Pancreas (tissue), 10 donors: ENCODE measurements around the gene WDR86. TPM values are rescaled to one million over a fixed set of nuclear protein-coding genes. Genes with fewer than 3 reads are reported as not detected.
A peak's percentile ranks its signal among the peaks of the same experiment; 100 is the strongest.

Experiments
- ATAC-seq, 4 donors: fragments of 200-7000 bp; cut with Tn5 transposase; one replicate each; pipeline versions ENCODE4 v1.8.0 to v1.9.1; 2020; ENCODE audit warnings: mild to moderate bottlenecking in 4 of 4, moderate library complexity in 4 of 4
- DNase-seq, 6 donors: peaks; one replicate each; pipeline ENCODE4 v3.0.0-alpha.2; 2020
- FAIRE-seq: peaks from 2 replicates; lab custom pipeline; 2012; peaks lifted over from hg19 to GRCh38; lab: Jason Lieb, UNC
- H3K27ac ChIP-seq, 4 donors: fragments of 200-600 bp; sonication (generic); 1 replicate in 3 of 4; 2 replicates in 1 of 4; pipeline versions ENCODE4 v1.5.0 to v1.8.0; 2020
- H3K27me3 ChIP-seq, 4 donors: fragments of 200-600 bp; one replicate each; pipeline ENCODE4 v1.8.0; 2021
- H3K36me3 ChIP-seq, 3 donors: fragments of 200-600 bp; sonication (generic) in 1 of 3; one replicate each; pipeline versions ENCODE4 v1.5.0 to v1.8.0; 2020 to 2021
- H3K4me1 ChIP-seq, 3 donors: fragments of 200-600 bp; one replicate each; pipeline ENCODE4 v1.8.0; 2021
- H3K4me3 ChIP-seq, 4 donors: fragments of 200-600 bp; sonication (generic) in 2 of 4; one replicate each; pipeline versions ENCODE4 v1.5.0 to v1.8.0; 2020 to 2021
- H3K9me3 ChIP-seq, 4 donors: fragments of 200-600 bp; one replicate each; pipeline ENCODE4 v1.8.0; 2021
- CTCF ChIP-seq, 4 donors: fragments of 200-600 bp; sonication (generic) in 3 of 4; IDR thresholded peaks; one replicate each; pipeline versions ENCODE4 v1.5.0 to v1.8.0; 2021; ENCODE audit warnings: antibody characterized with exemption in 4 of 4
- WGBS, 2 donors: extraction: QIAGEN DNeasy Blood & Tissue Kit; methylation state at CpG; one replicate each; pipeline ENCODE4 v1.1.7; 2013; 5-methylcytosine and 5-hydroxymethylcytosine counted together
- intact Hi-C, 3 donors: fragments of 100-400 bp; cut with DNase I; formaldehyde crosslinking; loops; one replicate each; pipeline versions ENCODE4 v1.11.1 to v1.14.2; 2022
- polyA plus RNA-seq, 2 donors: library from polyadenylated mRNA; stranded (reverse); fragments of 200-250 nt; gene quantifications; one replicate each; pipeline ENCODE4 v1.2.3, GENCODE V29; 2013
- total RNA-seq, 6 donors: library from RNA; stranded (reverse); fragmentation: NEBNext Ultra II Directional in 4 of 6; extraction: Animal tissue kit (Norgen Biotek cat#: 25700) in 4 of 6; gene quantifications; one replicate each; pipeline versions ENCODE4 v1.2.1 to v1.2.4, GENCODE V29; 2021 to 2023
- donor health status: healthy with polysubstance abuse.
- donor health status: DM: no; HTN: no; CAD: no; lungs with moderate emphysema.
- donor health status: DM: no; HTN: no; CAD: no.
- donor health status: control.
- donor health status: control.
- donor health status: Bipolar disorder and iron deficiency.
- donor health status: DM: yes; HTN: yes; CAD: no.
- donor health status: DM: no; HTN: no; CAD: no.
- donor health status: DM: no; HTN: no; CAD: no.
- donor health status: DM: yes; HTN: yes; CAD: no.

WDR86 gene
- total and polyA plus RNA-seq, 8 donors: 0.28 to 1.7 (median 1.0) TPM

- no peaks in the 10 kb centered on the region for H3K9me3 ChIP-seq
- DNase-seq (peak in 1 of 6 donors; percentile 24), FAIRE-seq (no peak), ATAC-seq (peak in 2 of 4 donors; percentile 25 to 30)
- no peak overlapping the region for H3K4me3 ChIP-seq
- WGBS, 2 donors: 61 to 66% methylated on average over 10 of the region's 10 CpGs
- peaks cover 0 to 7% (median 0%) of the 10 kb centered on the region in 4 donors for H3K27me3 ChIP-seq
- TF ChIP-seq CTCF (IDR thresholded peaks at IDR 0.05): no peak
- H3K36me3 ChIP-seq: no peaks in the 10 kb centered on the region
- H3K27ac ChIP-seq: no peak overlapping the region
- intact Hi-C loops: no loop called here
- no peaks in the 10 kb centered on the region for H3K4me1 ChIP-seq
These were observed 31.1 kb upstream of the WDR86 start for GRCh38 chr7:151440799-151441445.

GRCh38 chr7:151439855-151440798 is 30.3 kb upstream of the WDR86 start, which contains the start of gene CRYGN:
CRYGN (minus strand) TSS chr7:151440141; CDS start chr7:151439917, 224 bp downstream.
- Histone ChIP-seq H3K9me3 (no peaks in the 10 kb centered on the region), H3K27me3 (peaks cover 0 to 7% (median 0%) of the 10 kb centered on the region in 4 donors), H3K4me3 (peak within 1 kb of the TSS in 2 of 4 donors; percentile 3 to 24), H3K36me3 (no peaks in the 10 kb centered on the region), H3K4me1 (no peaks in the 10 kb centered on the region), H3K27ac (no peak within 1 kb of the TSS)
- WGBS, 2 donors: 22 to 26% methylated on average over 45 to 51 of the region's 51 CpGs
- FAIRE-seq (no peak), ATAC-seq (peak in 3 of 4 donors; percentile 19 to 26 (median 20)), DNase-seq (peak in 2 of 6 donors; percentile 56 to 60)
- no peak for TF ChIP-seq CTCF (IDR thresholded peaks at IDR 0.05)
- intact Hi-C loops: no loop called here

GRCh38 chr7:151438864-151439601 is 29.2 kb upstream of the WDR86 start:
- DNase-seq (peak in 1 of 6 donors; percentile 15), ATAC-seq (no peak), FAIRE-seq (no peak)
- H3K9me3 ChIP-seq: no peaks in the 10 kb centered on the region
- no peaks in the 10 kb centered on the region for H3K36me3 ChIP-seq
- H3K4me3 ChIP-seq: no peak overlapping the region
- H3K27ac ChIP-seq: no peak overlapping the region
- H3K4me1 ChIP-seq: no peaks in the 10 kb centered on the region
- peaks cover 0 to 7% (median 0%) of the 10 kb centered on the region in 4 donors for H3K27me3 ChIP-seq
- 86 to 91% methylated on average over 17 of the region's 17 CpGs for WGBS, 2 donors
- no peak for TF ChIP-seq CTCF (IDR thresholded peaks at IDR 0.05)
- intact Hi-C loops: no loop called here

DNA sequence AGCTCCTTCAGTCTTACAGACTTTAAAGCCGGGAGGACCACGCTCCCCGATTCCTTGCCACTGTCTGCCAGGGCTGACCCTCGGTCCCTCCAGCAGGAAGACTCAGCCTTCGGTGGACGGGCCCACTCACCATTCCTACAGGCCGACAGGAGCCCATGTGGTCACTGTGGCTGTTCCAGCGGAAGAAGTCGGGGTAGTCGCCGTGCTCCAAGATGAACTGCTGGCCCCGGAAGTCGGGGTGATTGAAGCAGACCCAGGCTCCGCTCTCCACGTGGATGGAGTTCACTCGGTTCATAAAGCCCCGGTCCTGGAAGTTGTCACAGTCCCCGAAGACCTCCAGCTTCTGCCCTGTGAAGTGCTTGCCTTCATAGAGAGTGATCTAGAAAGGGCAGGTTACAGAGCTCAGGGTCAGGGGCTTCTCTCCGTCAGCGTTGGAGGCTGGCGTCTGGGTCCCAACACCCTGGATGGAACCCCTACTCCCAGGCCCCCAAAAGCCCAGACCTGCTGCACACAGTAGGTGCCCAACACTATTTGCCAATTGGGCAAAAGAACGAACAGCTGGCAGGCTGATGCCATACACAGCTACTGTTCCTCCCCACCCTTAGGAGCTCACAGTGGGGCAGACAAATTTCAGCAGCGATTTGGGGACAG is 28.2 kb upstream of the WDR86 start:
- WGBS, 2 donors: 86 to 90% methylated on average over 23 of the region's 23 CpGs

More for the DNA sequence above, 28.2 kb upstream of the WDR86 start:
- TF ChIP-seq CTCF (IDR thresholded peaks at IDR 0.05): no peak
- DNase-seq (peak in 1 of 6 donors; percentile 41), FAIRE-seq (no peak), ATAC-seq (no peak)
- no peaks in the 10 kb centered on the region for H3K4me1 ChIP-seq
- peaks cover 0 to 7% (median 0%) of the 10 kb centered on the region in 4 donors for H3K27me3 ChIP-seq
- no peak overlapping the region for H3K4me3 ChIP-seq
- H3K27ac ChIP-seq: no peak overlapping the region
- no peaks in the 10 kb centered on the region for H3K36me3 ChIP-seq
- no peaks in the 10 kb centered on the region for H3K9me3 ChIP-seq
- intact Hi-C loops: no loop called here
